HG02763 (cell line): Measurements from ENCODE around the gene KIAA0930.
"Not testable (repeated sequence)": the region's sequence is repeated elsewhere in the genome, so short reads cannot be mapped to it uniquely, and the experiment has no call there.

ENCODE experiments used
- ATAC-seq: cut with Tn5 transposase; IDR thresholded peaks from one replicate; pipeline ENCODE4 v1.9.1; 2021; ENCODE audit warnings: mild to moderate bottlenecking, moderate library complexity; ENCODE audit not compliant: unreplicated experiment

KIAA0930 gene

DNA sequence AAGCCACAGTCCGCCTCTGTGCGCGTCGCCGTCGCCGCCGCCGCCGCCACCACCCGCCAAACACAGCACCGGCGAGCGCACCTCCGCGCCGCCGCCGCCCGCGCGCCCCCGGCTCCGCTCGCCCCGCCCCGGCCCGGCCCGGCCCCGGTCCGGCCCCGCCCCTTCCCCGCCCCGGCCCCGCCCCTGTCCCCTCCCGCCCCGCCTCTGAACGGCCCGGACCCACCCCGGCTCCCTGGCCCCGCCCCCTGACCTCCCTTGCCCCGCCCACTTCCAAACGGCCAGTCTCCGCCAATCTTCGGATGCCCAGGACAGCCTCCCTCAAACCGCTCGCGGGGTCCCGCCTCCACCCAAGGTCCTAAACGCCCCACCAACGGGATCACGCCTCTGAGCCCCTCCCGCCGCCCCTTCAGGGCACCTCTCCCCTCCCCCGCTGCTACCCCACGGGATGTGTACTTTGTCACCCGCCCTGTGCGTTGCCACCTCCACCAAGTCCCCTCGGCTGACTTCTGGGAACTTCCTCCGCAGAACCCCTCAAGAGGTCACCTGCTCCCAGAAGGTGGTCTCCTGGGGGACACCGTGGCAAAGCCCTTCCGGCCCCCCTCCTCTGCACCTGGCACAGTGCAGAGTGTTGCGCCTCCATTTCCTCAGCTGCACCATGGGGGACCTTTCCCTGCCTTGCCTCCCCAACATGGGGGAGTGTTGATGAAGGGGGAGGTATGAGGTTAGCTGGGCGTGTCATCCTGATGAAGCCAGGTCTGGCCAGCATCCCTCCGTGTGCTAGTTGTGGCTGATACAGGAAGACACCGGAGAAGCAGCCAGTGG is at the start of gene KIAA0930:
TSS of gene KIAA0930 (minus strand) at position 85 of the 822 bp plus-strand sequence. CDS start 191 bp downstream, outside the sequence.
- no peak for ATAC-seq

GRCh38 chr22:45286854-45287551 is 46.3 kb upstream of the KIAA0930 start:
- ATAC-seq: no peak

GRCh38 chr22:45285263-45286058 is 44.8 kb upstream of the KIAA0930 start:
- no peak for ATAC-seq

DNA sequence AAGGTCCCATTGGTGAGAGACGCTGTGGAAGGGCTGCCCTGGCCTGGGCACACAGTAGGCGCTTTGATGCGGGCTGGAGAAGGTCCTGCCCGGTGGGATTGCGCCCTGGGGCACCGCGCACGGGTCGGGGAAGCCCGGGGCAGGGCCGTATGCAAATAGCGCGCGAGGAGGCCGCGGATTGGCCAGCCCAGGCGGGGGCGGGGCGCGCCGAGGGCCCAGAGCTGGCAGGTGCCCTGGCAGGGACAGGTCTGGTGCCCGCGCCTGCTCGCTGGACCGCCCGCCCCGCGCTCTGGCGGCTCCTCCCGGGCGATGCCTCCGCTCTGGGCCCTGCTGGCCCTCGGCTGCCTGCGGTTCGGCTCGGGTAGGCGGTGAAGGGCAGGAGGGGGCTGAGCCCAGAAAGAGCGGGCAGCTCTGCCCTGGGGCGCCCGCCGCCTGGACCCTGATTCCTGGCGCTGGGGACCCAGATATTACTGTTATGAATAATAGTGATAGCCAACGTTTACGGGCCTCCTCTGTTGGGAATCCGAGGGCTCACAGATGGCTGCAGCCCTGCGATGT is 44.1 kb upstream of the KIAA0930 start, which contains the start of gene UPK3A:
TSS of gene UPK3A (plus strand) at position 245 of the 558 bp plus-strand sequence. CDS start at position 310, 65 bp downstream.
- no peak for ATAC-seq

DNA sequence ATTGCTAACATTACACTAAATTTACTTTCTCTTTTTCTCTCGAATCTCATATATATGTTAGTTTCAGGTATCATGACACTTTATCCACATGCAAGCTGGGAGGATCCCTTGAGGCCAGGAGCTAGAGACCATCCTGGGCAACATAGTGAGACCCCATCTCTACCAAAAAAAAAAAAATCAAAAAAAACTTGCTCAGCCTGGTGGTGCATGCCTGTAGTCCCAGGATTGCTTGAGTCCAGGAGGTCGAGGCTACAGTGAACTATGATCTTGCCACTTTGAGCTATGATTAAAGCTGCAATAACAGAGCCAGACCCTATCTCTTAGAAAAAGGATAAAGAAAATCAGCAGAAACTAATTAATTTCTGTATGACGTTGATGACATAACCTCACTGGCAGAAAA is 40.3 kb upstream of the KIAA0930 start:
- no peak for ATAC-seq

GRCh38 chr22:45280587-45280980 is 39.9 kb upstream of the KIAA0930 start:
- no peak for ATAC-seq

GRCh38 chr22:45278125-45278524 is 37.4 kb upstream of the KIAA0930 start:
- no peak for ATAC-seq

DNA sequence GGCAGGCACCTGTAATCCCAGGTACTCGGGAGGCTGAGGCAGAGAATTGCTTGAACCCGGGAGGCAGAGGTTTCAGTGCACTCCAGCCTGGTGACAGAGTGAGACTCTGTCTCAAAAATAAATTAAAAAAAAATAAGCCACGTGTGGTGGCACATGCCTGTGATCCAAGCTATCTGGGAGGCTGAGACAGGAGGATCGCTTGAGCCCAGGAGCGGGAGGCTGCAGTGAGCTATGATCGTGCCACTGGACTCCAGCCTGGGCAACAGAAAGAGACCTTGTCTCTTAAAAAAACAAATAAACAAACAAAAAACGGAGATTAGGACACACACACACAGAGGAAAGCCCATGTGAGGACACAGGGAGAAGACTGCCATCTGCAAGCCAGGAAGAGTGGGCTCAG is 37.0 kb upstream of the KIAA0930 start:
- not testable (repeated sequence) for ATAC-seq

- ATAC-seq: no peak
These were observed 35.9 kb upstream of the KIAA0930 start for GRCh38 chr22:45276507-45277105.

DNA sequence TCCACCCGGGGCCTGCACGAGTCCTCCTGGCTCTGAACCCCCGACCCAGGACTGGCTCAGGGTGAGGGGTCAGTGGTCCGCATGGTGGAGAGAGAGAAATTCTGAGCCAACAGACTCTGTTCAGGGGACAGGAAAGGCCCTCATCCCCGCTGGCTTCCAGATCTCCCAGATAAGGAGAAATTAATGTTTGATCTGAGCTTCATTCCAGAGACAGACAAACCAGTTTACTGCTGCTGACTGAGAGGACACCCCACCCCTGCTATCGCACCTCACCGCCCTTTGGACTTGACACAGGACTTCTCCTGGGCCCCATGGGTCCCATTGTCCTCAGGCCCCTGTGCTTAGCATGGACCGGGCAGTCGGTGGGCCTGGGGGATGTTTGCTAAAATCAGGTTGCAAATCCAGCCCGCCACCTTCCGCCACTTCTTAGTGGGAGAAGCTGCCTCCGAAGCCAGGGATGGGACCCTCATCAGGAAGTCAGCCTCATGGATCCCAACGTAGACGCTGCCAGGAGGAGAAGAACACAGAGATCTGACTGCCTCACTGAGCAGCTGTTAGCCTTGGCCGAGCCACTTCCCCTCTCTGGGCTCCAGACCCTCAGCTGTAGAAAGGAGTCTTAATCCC is 32.9 kb upstream of the KIAA0930 start:
- no peak for ATAC-seq

- ATAC-seq: no peak
These were observed 31.8 kb upstream of the KIAA0930 start for GRCh38 chr22:45272498-45272897.

DNA sequence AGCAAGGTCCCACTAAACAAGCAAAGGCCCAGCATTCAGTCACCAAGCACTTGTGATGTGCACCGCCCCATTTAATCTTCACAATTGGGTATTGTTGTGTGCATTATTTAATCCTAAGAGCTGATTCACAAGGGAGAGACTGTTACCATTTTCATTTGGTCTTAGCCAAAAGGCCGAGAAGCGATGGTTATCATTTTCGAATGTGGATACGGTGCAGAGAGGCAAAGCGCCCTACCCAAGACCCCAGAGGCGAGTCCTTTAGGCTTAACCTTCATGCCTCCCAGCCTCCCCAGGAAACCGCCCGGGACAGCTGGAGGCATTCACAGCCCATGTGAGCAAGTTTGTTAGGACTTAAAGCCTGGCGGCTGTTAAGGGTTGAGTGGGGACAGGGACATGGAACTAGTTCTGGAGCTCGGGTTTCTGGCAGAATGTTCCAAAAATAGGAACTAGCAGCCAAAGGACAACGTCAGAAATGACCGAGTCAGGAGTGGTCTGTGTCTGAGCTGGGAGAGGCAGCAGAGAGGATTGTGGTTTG is 31.0 kb upstream of the KIAA0930 start:
- ATAC-seq: no peak

GRCh38 chr22:45270095-45271020 is 29.7 kb upstream of the KIAA0930 start:
- ATAC-seq: no peak

DNA sequence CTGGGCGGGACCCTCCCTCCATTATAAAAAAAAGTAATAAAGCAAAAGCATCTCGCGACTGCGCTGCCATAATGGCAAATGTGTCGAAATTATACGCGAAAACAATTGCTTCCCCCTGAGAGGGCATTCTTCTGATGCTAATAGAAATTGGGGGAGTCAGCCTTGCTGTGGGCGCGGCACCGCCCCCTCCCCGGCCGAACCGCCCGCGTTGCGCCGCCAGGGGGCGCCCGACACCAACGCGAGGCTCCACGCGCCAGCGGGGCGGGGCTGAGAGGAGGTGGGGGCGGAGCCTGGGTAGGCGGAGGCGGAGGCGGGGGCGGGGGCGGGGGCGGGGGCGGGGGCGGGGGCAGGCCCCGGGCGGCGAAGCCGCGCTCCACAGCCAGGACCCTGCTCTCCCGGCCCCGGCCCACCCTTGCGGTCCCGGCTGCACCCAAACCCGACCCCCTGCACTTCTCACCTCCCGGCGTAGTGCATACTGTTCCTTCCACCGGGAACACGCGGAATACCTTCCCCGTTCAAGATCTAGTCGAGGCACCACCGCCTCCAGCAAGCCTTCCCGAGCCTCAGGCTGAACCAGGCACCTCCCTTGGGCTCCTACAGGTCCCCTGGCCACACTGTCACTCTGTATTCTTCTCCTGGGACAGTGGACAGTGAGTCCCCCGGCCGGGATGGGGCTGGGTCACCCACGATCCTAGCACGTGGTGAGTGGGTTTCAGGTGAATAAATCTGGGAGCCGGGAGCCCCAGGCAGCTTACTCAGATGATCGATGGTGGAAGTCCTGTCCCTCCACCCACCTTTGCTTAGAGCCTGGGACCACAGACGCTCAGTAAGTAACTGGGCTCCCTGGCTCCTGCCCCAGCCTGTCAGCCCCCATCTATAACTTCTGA is 28.5 kb upstream of the KIAA0930 start:
- peak; percentile 76 for ATAC-seq

- ATAC-seq: peak; percentile 16
These were observed 27.7 kb upstream of the KIAA0930 start for GRCh38 chr22:45268167-45268957.

DNA sequence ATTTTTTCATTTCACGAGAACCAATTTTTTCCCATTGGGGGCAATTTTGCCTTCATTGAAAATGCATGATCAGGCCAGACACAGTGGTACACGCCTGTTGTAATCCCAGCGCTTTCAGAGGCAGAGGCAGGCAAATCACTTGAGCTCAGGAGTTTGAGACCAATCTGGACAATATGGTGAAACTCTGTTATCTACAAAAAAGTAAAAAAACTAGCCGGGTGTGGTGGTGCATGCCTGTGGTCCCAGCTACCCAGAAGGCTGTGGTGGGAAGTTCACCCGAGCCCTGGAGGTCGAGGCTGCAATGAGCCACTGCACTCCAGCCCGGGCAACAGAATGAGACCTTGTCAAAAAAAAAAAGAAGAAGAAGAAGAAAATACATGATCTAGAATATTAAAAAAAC is 24.8 kb upstream of the KIAA0930 start:
- ATAC-seq: no peak
